ENCODE data around the gene CC2D1A.

CC2D1A gene

GRCh38 chr19:13978351-13979243 lies 72.6 kb downstream of the CC2D1A start:
- DNase-seq (ENCODE audit: low spot score): no peak
- TF ChIP-seq CTCF (IDR thresholded peaks at IDR 0.05; ENCODE audit: extremely low read depth, insufficient read depth, missing control alignments): no peak
- in situ Hi-C loops (cut with MboI; ENCODE audit: low pct_unique_long_range_greater_than_20kb, low sequenced_read_pairs, unreplicated experiment): no loop called here

GRCh38 chr19:13979244-13979615 lies 73.2 kb downstream of the CC2D1A start:
- TF ChIP-seq CTCF (IDR thresholded peaks at IDR 0.05; ENCODE audit: extremely low read depth, insufficient read depth, missing control alignments): no peak
- in situ Hi-C loops (cut with MboI; ENCODE audit: low pct_unique_long_range_greater_than_20kb, low sequenced_read_pairs, unreplicated experiment): no loop called here
- no peak for DNase-seq (ENCODE audit: low spot score)

GRCh38 chr19:13979686-13980085 lies 73.7 kb downstream of the CC2D1A start:
- TF ChIP-seq CTCF (IDR thresholded peaks at IDR 0.05; ENCODE audit: extremely low read depth, insufficient read depth, missing control alignments): no peak
- DNase-seq (ENCODE audit: low spot score): no peak
- in situ Hi-C loops (cut with MboI; ENCODE audit: low pct_unique_long_range_greater_than_20kb, low sequenced_read_pairs, unreplicated experiment): no loop called here

GRCh38 chr19:13980340-13980739 lies 74.3 kb downstream of the CC2D1A start:
- in situ Hi-C loops (cut with MboI; ENCODE audit: low pct_unique_long_range_greater_than_20kb, low sequenced_read_pairs, unreplicated experiment): no loop called here
- no peak for TF ChIP-seq CTCF (IDR thresholded peaks at IDR 0.05; ENCODE audit: extremely low read depth, insufficient read depth, missing control alignments)

More at GRCh38 chr19:13980340-13980739, 74.3 kb downstream of the CC2D1A start:
- DNase-seq (ENCODE audit: low spot score): no peak

All from GM13977 (cell line).